Measurements from ENCODE around the gene DDX1.

GRCh38 chr2:15675456-15676195 is 84.0 kb downstream of the DDX1 start:
- TF ChIP-seq CTCF (IDR thresholded peaks at IDR 0.05) (no peak), ZFX (IDR thresholded peaks at IDR 0.05; ENCODE audit: borderline replicate concordance) (no peak)
